ENCODE measurements around the gene IL18RAP. TPM values are rescaled to one million over a fixed set of nuclear protein-coding genes. Genes with fewer than 3 reads are reported as not detected.

IL18RAP gene
- total and polyA plus RNA-seq, 2 donors from 2014 or later, result 2.0 TPM; not detected in 1

GRCh38 chr2:102474785-102475184 is 51.8 kb downstream of the IL18RAP start:
- H3K27ac ChIP-seq (ENCODE audit: low read depth in 2 of 2, low read length in 2 of 2), result no peak overlapping the region
- FAIRE-seq (no peak), DNase-seq (no peak)
- H3K4me3 ChIP-seq (ENCODE audit: low read length in 3 of 3), result peak overlapping the region in 2 of 3 donors; percentile 24 to 47
- no peaks in the 10 kb centered on the region for H3K27me3 ChIP-seq (ENCODE audit: control insufficient read depth, insufficient read depth, low read length)
- H3K9ac ChIP-seq (ENCODE audit: low read length in 3 of 3), result peak overlapping the region in 1 of 3 donors; percentile 35
- peaks cover 0 to 8% (median 0%) of the 10 kb centered on the region in 3 donors for H3K9me3 ChIP-seq (ENCODE audit: control insufficient read depth in 2 of 3, insufficient read depth in 1 of 3, low read length in 3 of 3)
- peaks cover 0 to 2% (median 0%) of the 10 kb centered on the region in 3 donors for H3K4me1 ChIP-seq (ENCODE audit: control insufficient read depth in 2 of 3, insufficient read depth in 2 of 3, low read depth in 1 of 3, low read length in 3 of 3)
- no peaks in the 10 kb centered on the region for H3K36me3 ChIP-seq (ENCODE audit: control insufficient read depth in 2 of 3, insufficient read depth in 3 of 3, low read length in 3 of 3)
- TF ChIP-seq CTCF (IDR thresholded peaks at IDR 0.05; ENCODE audit: borderline replicate concordance, extremely low read depth, insufficient read depth), result no peak
- intact Hi-C loops (cut with DNase I), result no loop called here

- Histone ChIP-seq H3K9ac (ENCODE audit: low read length in 3 of 3) (no peak overlapping the region), H3K27me3 (ENCODE audit: control insufficient read depth, insufficient read depth, low read length) (no peaks in the 10 kb centered on the region), H3K9me3 (ENCODE audit: control insufficient read depth in 2 of 3, insufficient read depth in 1 of 3, low read length in 3 of 3) (no peaks in the 10 kb centered on the region), H3K4me1 (ENCODE audit: control insufficient read depth in 2 of 3, insufficient read depth in 2 of 3, low read depth in 1 of 3, low read length in 3 of 3) (no peaks in the 10 kb centered on the region), H3K27ac (ENCODE audit: low read depth in 2 of 2, low read length in 2 of 2) (no peak overlapping the region), H3K36me3 (ENCODE audit: control insufficient read depth in 2 of 3, insufficient read depth in 3 of 3, low read length in 3 of 3) (no peaks in the 10 kb centered on the region), H3K4me3 (ENCODE audit: low read length in 3 of 3) (no peak overlapping the region)
- TF ChIP-seq CTCF (IDR thresholded peaks at IDR 0.05; ENCODE audit: borderline replicate concordance, extremely low read depth, insufficient read depth), result no peak
- peak in 1 of 5 donors; percentile 71 for DNase-seq
- intact Hi-C loops (cut with DNase I), result no loop called here
- FAIRE-seq, result no peak
Measured at GRCh38 chr2:102478686-102479470, 55.9 kb downstream of the IL18RAP start.

GRCh38 chr2:102480285-102481195 is 57.6 kb downstream of the IL18RAP start:
- no peaks in the 10 kb centered on the region for H3K9me3 ChIP-seq (ENCODE audit: control insufficient read depth in 2 of 3, insufficient read depth in 1 of 3, low read length in 3 of 3)
- H3K4me3 ChIP-seq (ENCODE audit: low read length in 3 of 3), result no peak overlapping the region
- no peak overlapping the region for H3K27ac ChIP-seq (ENCODE audit: low read depth in 2 of 2, low read length in 2 of 2)
- H3K27me3 ChIP-seq (ENCODE audit: control insufficient read depth, insufficient read depth, low read length), result no peaks in the 10 kb centered on the region
- H3K36me3 ChIP-seq (ENCODE audit: control insufficient read depth in 2 of 3, insufficient read depth in 3 of 3, low read length in 3 of 3), result no peaks in the 10 kb centered on the region
- H3K9ac ChIP-seq (ENCODE audit: low read length in 3 of 3), result no peak overlapping the region
- intact Hi-C loops (cut with DNase I), result no loop called here
- no peaks in the 10 kb centered on the region for H3K4me1 ChIP-seq (ENCODE audit: control insufficient read depth in 2 of 3, insufficient read depth in 2 of 3, low read depth in 1 of 3, low read length in 3 of 3)
- no peak for TF ChIP-seq CTCF (IDR thresholded peaks at IDR 0.05; ENCODE audit: borderline replicate concordance, extremely low read depth, insufficient read depth)
- DNase-seq (no peak), FAIRE-seq (no peak)
